Inflammatory macrophage treated with lipopolysaccharide for 1 hour (primary cell): Measurements from ENCODE around the gene URM1.

Experiments used
- DNase-seq, 2 donors: peaks; one replicate each; pipeline ENCODE4 v3.0.0-alpha.2; 2020 to 2022

URM1 gene

DNA sequence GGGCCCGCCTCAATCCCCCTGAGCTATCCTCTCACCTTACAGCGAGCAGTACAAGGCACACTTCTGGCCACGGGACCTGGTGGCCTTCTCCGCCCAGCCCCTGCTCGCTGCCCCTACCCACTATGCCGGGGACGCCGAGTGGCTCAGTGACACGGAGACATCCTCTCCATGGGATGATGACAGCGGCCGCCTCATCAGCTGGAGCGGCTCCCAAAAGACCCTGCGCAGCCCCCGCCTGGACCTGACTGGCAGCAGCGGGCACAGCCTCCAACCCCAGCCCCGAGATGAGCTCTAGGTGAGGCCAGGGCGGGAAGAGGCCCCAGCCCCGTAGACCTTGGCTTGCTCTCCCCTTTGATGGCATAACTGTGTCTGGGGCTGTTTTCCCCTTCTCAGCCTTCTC is 64.4 kb downstream of the URM1 start:
- DNase-seq: no peak

DNA sequence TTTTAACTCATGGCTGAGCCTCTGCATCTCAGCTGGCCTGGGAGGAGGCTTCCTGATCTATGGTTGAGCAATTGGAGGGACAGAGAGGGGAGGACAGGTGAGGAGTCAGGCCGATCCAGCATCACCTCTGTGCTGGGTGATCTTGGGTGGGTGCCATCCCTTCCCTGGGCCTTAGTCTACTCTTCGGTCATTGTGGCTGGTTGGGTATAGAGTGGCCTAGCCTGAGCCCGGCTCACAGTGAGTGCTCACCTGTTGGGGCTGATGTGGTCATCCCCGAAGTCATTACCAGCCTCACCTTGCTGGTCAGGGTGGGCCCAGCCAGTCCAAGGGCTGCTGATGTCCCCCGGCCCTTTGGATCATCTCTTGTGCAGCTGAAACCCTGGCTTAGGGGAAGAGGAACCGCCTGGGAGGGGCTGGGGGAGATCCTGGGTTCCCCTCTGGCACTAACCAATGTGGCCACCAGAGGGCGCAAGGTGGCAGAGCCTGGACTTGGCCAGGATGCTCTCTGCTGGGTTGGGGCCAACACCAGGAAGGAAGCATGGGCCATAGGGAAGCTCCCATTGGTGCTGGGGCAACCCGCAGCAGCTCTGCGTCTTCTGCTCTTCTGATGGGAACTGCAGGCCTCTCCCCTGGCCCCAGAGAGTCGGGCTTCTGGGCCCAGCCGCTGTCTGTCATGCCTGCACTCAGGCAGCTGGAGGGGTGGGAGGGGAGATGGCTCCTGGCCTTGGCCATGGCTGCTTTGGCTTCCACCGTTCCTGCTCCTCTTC is 67.4 kb downstream of the URM1 start:
- peak; percentile 65 to 95 for DNase-seq

DNA sequence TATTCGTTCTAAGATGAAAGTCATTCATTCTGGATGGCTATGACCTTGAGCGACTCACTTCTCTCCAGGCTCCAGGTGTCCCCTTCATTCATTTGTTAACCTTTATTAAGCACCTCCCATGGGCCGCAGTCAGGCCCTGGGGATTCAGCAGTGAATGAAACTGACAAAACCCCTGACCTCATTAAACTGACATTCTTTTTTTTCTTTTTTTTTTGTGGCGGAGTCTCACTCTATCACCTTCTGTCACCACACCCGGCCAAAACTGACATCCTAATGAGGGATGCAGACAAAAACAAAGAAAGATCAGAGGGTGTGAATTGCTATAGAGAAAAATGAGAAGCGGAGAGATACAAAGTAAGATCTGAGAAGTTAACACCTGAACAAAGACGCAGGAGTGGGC is 68.1 kb downstream of the URM1 start:
- no peak for DNase-seq
